K562 (cell line): ENCODE data around the gene HNRNPM. TPM values are rescaled to one million over a fixed set of nuclear protein-coding genes. Genes with fewer than 3 reads are reported as not detected.

Source experiments
- ATAC-seq: fragments of 200-7000 bp; cut with Tn5 transposase; 3 replicates; pipeline ENCODE4 v1.9.1; 2020; ENCODE audit warnings: moderate library complexity
- BruUV-seq: library from RNA; stranded (reverse); fragments of 400-500 nt; replicated peaks from 2 replicates; lab custom pipeline; 2021; lab: Mats Ljungman, UMichigan
- CTCF ChIA-PET: fragments of 300-600 bp; formaldehyde crosslinking; extraction: SDS; loops from one replicate; lab custom pipeline; 2021; ENCODE audit warnings: low intra/inter-chr PET ratio; lab: Yijun Ruan, JAX
- POLR2A ChIA-PET: fragments of 300-600, 350-650 bp; sonication (Branson Sonifier 250); formaldehyde crosslinking; extraction: SDS; loops from one replicate; lab custom pipeline; 2021; ENCODE audit warnings: antibody characterized with exemption, inconsistent platforms; lab: Yijun Ruan, JAX
- DNase-seq, 4 experiments: peaks; one replicate each; pipeline versions ENCODE4 v3.0.0 to v3.0.0-alpha.2; 2011 to 2018; ENCODE audit warnings: low spot score in 3 of 4, mixed read lengths in 3 of 4; ENCODE audit errors: extremely low read depth in 1 of 4
- FAIRE-seq: peaks from 2 replicates; lab custom pipeline; 2011; peaks lifted over from hg19 to GRCh38; lab: Jason Lieb, UNC
- H2AFZ ChIP-seq: 2 replicates; pipeline ENCODE4 v1.6.0; 2011; ENCODE audit warnings: low read depth, low read length, control low read depth, inconsistent platforms
- H3K27ac ChIP-seq: fragments of 200-600 bp; 3 replicates; pipeline ENCODE4 v1.8.0; 2011; ENCODE audit warnings: low read depth, mild to moderate bottlenecking, control low read depth, inconsistent platforms, low read length, moderate library complexity, mixed read lengths; ENCODE audit errors: extremely low read depth
- H3K27me3 ChIP-seq, 2 experiments: fragments of 300-600 bp in 1 of 2; 2 replicates in 1 of 2; 3 replicates in 1 of 2; pipeline versions ENCODE4 v1.6.0 to v1.8.0; 2011; ENCODE audit warnings: inconsistent platforms in 2 of 2, low read length in 2 of 2, mild to moderate bottlenecking in 1 of 2, mixed read lengths in 1 of 2, moderate library complexity in 1 of 2; ENCODE audit not compliant: control insufficient read depth in 2 of 2, insufficient read depth in 2 of 2
- H3K36me3 ChIP-seq: fragments of 300-600 bp; 3 replicates; pipeline ENCODE4 v1.8.0; 2011; ENCODE audit warnings: mild to moderate bottlenecking, low read length, inconsistent platforms; ENCODE audit not compliant: control insufficient read depth, insufficient read depth
- H3K4me1 ChIP-seq, 2 experiments: fragments of 200-600 bp in 1 of 2; replicated peaks in 1 of 2; 2 replicates in 1 of 2; 3 replicates in 1 of 2; pipeline versions ENCODE4 v1.5.1 to v1.8.0; 2011; ENCODE audit warnings: inconsistent platforms in 2 of 2, low read length in 2 of 2, mild to moderate bottlenecking in 1 of 2, mixed read lengths in 1 of 2, moderate library complexity in 1 of 2; ENCODE audit not compliant: control insufficient read depth in 2 of 2, insufficient read depth in 2 of 2
- H3K4me2 ChIP-seq: 2 replicates; pipeline ENCODE4 v1.6.1; 2011; ENCODE audit warnings: low read length, control low read depth, inconsistent platforms, mixed read lengths; ENCODE audit not compliant: insufficient read depth
- H3K4me3 ChIP-seq: fragments of 200-600 bp; sonication (generic), shearing (Covaris generic); 2 replicates; pipeline ENCODE4 v1.5.1; 2016; ENCODE audit warnings: control low read depth, inconsistent platforms
- H3K79me2 ChIP-seq: fragments of 200-600 bp; 3 replicates; pipeline ENCODE4 v1.8.0; 2011; ENCODE audit warnings: low read length, inconsistent platforms; ENCODE audit not compliant: control insufficient read depth, insufficient read depth
- H3K9ac ChIP-seq, 2 experiments: 2 replicates each; pipeline versions ENCODE4 v1.6.0 to v1.6.1; 2011; ENCODE audit warnings: low read depth in 2 of 2, low read length in 2 of 2, control low read depth in 1 of 2, inconsistent platforms in 1 of 2, mild to moderate bottlenecking in 1 of 2, mixed read lengths in 1 of 2; ENCODE audit not compliant: insufficient read depth in 1 of 2
- H3K9me1 ChIP-seq: one replicate; pipeline ENCODE4 v1.6.0; 2011; ENCODE audit warnings: inconsistent platforms, mild to moderate bottlenecking, low read length, moderate library complexity; ENCODE audit not compliant: control insufficient read depth, insufficient read depth
- H3K9me3 ChIP-seq: replicated peaks from 2 replicates; pipeline ENCODE4 v1.5.1; 2011; ENCODE audit warnings: low read depth, low read length, inconsistent platforms; ENCODE audit not compliant: control insufficient read depth, insufficient read depth
- H4K20me1 ChIP-seq: replicated peaks from 2 replicates; pipeline ENCODE4 v1.6.1; 2011; ENCODE audit warnings: low read length, inconsistent platforms, mixed read lengths; ENCODE audit not compliant: control insufficient read depth, insufficient read depth
- ETV6 ChIP-seq, 3 experiments: fragments of 150-350 bp in 1 of 3; sonication (generic) in 1 of 3; formaldehyde crosslinking in 1 of 3; IDR thresholded peaks; 2 replicates each; pipeline versions ENCODE4 v1.6.1 to v1.8.0; 2014 to 2022; ENCODE audit warnings: borderline replicate concordance in 2 of 3, low read depth in 2 of 3, antibody characterized with exemption in 1 of 3, low read length in 1 of 3, mild to moderate bottlenecking in 1 of 3, missing genetic modification reagents in 1 of 3
- FOXA3 ChIP-seq, 2 experiments: fragments of 450-650 bp in 1 of 2; sonication (generic) in 1 of 2; formaldehyde crosslinking; IDR thresholded peaks in 1 of 2; conservative IDR thresholded peaks in 1 of 2; 2 replicates each; pipeline versions ENCODE4 v1.4.0 to v1.8.0; 2020 to 2022; ENCODE audit warnings: mild to moderate bottlenecking in 2 of 2, missing genetic modification reagents in 1 of 2
- PTBP1 ChIP-seq: fragments of 200-400 bp; formaldehyde crosslinking; IDR thresholded peaks from 2 replicates; pipeline ENCODE4 v1.6.1; 2017; ENCODE audit warnings: low read depth, low read length
- ZNF778 ChIP-seq: fragments of 450-650 bp; formaldehyde crosslinking; IDR thresholded peaks from 2 replicates; pipeline ENCODE4 v1.4.0; 2020; ENCODE audit warnings: mild to moderate bottlenecking, moderate library complexity
- WGBS: fragments of 100-300 bp; shearing (Covaris generic); methylation state at CpG from one replicate; pipeline ENCODE4 v1.1.6; 2016; ENCODE audit warnings: low coverage, mixed read lengths; ENCODE audit not compliant: insufficient coverage; ENCODE audit errors: missing lambda C conversion rate; 5-methylcytosine and 5-hydroxymethylcytosine counted together
- in situ Hi-C: fragments of 300-500 bp; cut with MboI; formaldehyde crosslinking; loops from 4 replicates; pipeline ENCODE4 v1.15.0; 2018; ENCODE audit warnings: inconsistent platforms, mixed read lengths
- intact Hi-C: fragments of 100-400 bp; cut with micrococcal nuclease; formaldehyde crosslinking; loops from 2 replicates; pipeline ENCODE4 v1.14.2; 2022
- polyA plus RNA-seq, 8 experiments: library from polyadenylated mRNA; depleted of rRNA in 4 of 8; stranded (reverse) in 5 of 8; unstranded in 3 of 8; fragments of >200 nt; fragmentation: Nextera tagmentation in 2 of 8; fragmentation: Illumina TruSeq in 1 of 8; extraction: Ambion mirVana in 2 of 8; extraction: Trizol in 1 of 8; gene quantifications; 2 replicates each; pipeline versions ENCODE4 v1.2.1 to v1.2.3, GENCODE V29; 2011 to 2014; ENCODE audit warnings: inconsistent platforms in 1 of 8, missing spikeins in 1 of 8
- total RNA-seq, 7 experiments: library from RNA; depleted of rRNA in 6 of 7; stranded (reverse); fragments of >200 nt in 6 of 7; fragmentation: Illumina TruSeq in 2 of 7; extraction: Trizol in 2 of 7; gene quantifications; 2 replicates each; pipeline versions ENCODE4 v1.2.1 to v1.2.3, GENCODE V29; 2011 to 2021; ENCODE audit warnings: low replicate concordance in 1 of 7
- TF ChIP-seq, protein P1 (sequence below): fragments of 200-800 bp; sonication (Bioruptor generic); IDR thresholded peaks from 2 replicates; pipeline ENCODE4 v1.6.1; 2017; ENCODE audit warnings: missing genetic modification characterization, missing compliant biosample characterization
- TF ChIP-seq, protein P2 (sequence below): sonication (generic); formaldehyde crosslinking; IDR thresholded peaks from 2 replicates; pipeline ENCODE4 v1.8.0; 2022; ENCODE audit warnings: mild to moderate bottlenecking, missing genetic modification reagents

Gene HNRNPM
- total and polyA plus RNA-seq, 9 of the 15 experiments (the other 6 are each of a cell fraction or from before 2014, with no cell fraction given) = 11.1 to 340 (median 195) TPM

DNA sequence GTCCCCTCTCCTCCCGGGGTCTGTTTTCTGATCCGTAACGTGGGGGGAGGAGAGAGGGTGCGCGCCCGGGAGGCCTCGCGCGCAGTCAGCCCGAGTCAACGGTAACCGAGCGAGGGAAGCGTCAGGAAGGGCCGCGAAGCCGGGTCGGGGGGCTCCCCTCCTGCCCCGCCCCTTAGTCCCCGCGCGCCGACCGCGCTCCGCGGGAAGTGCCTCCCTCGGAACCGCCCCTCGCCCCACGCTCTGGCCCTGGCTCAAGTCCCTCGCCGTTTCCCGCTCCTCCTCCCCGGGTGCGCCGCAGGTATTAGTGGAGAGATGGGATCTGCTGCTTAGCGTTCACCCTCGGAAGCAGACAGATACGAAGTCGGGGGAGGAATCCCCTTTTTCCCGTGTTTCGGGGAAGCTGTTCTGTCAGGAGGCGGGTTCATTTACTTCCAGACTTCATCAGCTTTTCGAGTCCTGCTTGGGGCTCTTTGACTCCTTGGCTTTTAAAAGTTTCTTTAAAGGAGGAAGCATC lies 770 bp downstream of the HNRNPM start (continued):
- TF ChIP-seq FOXA3 (CRISPR knock-in tag; conservative IDR thresholded peaks at IDR 0.05 in 1 of 2, IDR thresholded peaks at IDR 0.05 in 1 of 2) (0 out of 4 replicates have a peak, but pooled peaks of 1 of the 2 experiments have one; percentile 6), ETV6 (IDR thresholded peaks at IDR 0.05; ENCODE audit: borderline replicate concordance in 1 of 2, low read depth in 2 of 2, low read length in 1 of 2) (no peak), ETV6 (CRISPR knock-in tag; IDR thresholded peaks at IDR 0.05; ENCODE audit: borderline replicate concordance) (no peak)

DNA sequence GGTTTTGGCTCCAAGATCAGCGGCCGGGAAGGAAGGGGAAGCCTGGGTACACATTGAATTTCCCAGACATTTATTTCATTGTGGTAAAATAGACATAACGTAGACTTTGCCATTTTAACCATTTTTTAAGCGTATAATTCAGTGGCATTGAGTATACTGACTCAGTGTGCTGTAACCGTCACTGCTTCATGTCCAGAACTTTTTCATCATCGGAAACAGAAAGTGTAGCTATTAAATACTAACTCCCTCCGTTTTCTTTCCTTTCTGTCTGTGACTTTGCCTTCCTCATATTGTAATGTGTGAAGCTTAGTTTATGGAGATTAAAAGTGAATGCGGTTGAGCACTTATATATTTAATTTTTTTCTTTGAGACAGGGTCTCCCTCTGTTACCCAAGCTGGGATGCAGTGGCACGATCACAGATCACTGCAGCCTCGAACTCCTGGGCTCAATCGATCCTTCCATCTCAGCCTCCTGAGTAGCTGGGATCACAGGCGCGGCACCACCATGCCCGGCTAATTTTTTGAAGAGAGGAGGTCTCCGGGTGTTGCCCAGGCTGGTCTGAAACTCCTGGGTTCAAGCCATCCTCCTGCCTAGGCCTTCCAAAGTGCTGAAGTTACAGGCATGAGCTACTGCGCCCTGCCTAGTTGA lies 1.4 kb downstream of the HNRNPM start:
- ATAC-seq (no peak), DNase-seq (no peak), FAIRE-seq (no peak)
- ChIA-PET POLR2A (interaction anchor here (0.6 to 4.4 kb wide), 10 partner anchors 11 to 104 kb away, joined by 3 to 31 read pairs (median 4); partner anchors contain the start of gene ZNF414), CTCF (no interaction called here)
- peaks cover 63% of the 10 kb centered on the region for H3K79me2 ChIP-seq
- no peak overlapping the region for H2AFZ ChIP-seq
- no peaks in the 10 kb centered on the region for H3K9me3 ChIP-seq
- peak overlapping the region; percentile 100 for H3K9ac ChIP-seq
- H3K4me1 ChIP-seq = peaks cover 23 to 38% of the 10 kb centered on the region in 2 experiments
- intact Hi-C loops = no loop called here
- H3K4me3 ChIP-seq = peak overlapping the region; percentile 96
- TF ChIP-seq ZNF778 (CRISPR knock-in tag) = no peak
- TF ChIP-seq, protein P1, sequence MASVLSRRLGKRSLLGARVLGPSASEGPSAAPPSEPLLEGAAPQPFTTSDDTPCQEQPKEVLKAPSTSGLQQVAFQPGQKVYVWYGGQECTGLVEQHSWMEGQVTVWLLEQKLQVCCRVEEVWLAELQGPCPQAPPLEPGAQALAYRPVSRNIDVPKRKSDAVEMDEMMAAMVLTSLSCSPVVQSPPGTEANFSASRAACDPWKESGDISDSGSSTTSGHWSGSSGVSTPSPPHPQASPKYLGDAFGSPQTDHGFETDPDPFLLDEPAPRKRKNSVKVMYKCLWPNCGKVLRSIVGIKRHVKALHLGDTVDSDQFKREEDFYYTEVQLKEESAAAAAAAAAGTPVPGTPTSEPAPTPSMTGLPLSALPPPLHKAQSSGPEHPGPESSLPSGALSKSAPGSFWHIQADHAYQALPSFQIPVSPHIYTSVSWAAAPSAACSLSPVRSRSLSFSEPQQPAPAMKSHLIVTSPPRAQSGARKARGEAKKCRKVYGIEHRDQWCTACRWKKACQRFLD (CRISPR knock-in tag) = 0 out of 2 replicates have a peak, but pooled peaks have one; percentile 29
- TF ChIP-seq, protein P2, sequence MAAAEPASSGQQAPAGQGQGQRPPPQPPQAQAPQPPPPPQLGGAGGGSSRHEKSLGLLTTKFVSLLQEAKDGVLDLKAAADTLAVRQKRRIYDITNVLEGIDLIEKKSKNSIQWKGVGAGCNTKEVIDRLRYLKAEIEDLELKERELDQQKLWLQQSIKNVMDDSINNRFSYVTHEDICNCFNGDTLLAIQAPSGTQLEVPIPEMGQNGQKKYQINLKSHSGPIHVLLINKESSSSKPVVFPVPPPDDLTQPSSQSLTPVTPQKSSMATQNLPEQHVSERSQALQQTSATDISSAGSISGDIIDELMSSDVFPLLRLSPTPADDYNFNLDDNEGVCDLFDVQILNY (CRISPR knock-in tag) = 0 out of 2 replicates have a peak, but pooled peaks have one; percentile 12
- no peak for TF ChIP-seq PTBP1
- H3K9me1 ChIP-seq = peaks cover 7% of the 10 kb centered on the region
- BruUV-seq = no TSS peak
- peak overlapping the region; percentile 98 for H3K27ac ChIP-seq
- 39% methylated on average over 16 of the region's 16 CpGs for WGBS
- H3K4me2 ChIP-seq = peak overlapping the region; percentile 88
- H3K36me3 ChIP-seq = peaks cover 41% of the 10 kb centered on the region
- no peaks in the 10 kb centered on the region for H3K27me3 ChIP-seq
- in situ Hi-C loops = no loop called here
- peaks cover 36% of the 10 kb centered on the region for H4K20me1 ChIP-seq
